Ishikawa (cell line): ENCODE data around the gene PDE1C.

Experiments
- CEBPB ChIP-seq: IDR thresholded peaks from 2 replicates; pipeline ENCODE4 v1.6.1; 2012
- CREB1 ChIP-seq: IDR thresholded peaks from 2 replicates; pipeline ENCODE4 v1.6.1; 2012; ENCODE audit warnings: low read depth
- EGR1 ChIP-seq: IDR thresholded peaks from 2 replicates; pipeline ENCODE4 v1.6.1; 2012
- EP300 ChIP-seq: IDR thresholded peaks from 2 replicates; pipeline ENCODE4 v1.6.1; 2012; ENCODE audit warnings: borderline replicate concordance
- NFIC ChIP-seq: IDR thresholded peaks from 2 replicates; pipeline ENCODE4 v1.6.1; 2012
- RAD21 ChIP-seq: IDR thresholded peaks from 2 replicates; pipeline ENCODE4 v1.6.1; 2012; ENCODE audit warnings: low read depth
- TAF1 ChIP-seq: IDR thresholded peaks from 2 replicates; pipeline ENCODE4 v1.6.1; 2012; ENCODE audit warnings: low read depth, mild to moderate bottlenecking
- TCF12 ChIP-seq: IDR thresholded peaks from 2 replicates; pipeline ENCODE4 v1.6.1; 2012; ENCODE audit warnings: low read depth
- TEAD4 ChIP-seq: IDR thresholded peaks from 2 replicates; pipeline ENCODE4 v1.6.1; 2012
- YY1 ChIP-seq: IDR thresholded peaks from 2 replicates; pipeline ENCODE4 v1.6.1; 2012; ENCODE audit warnings: low read depth
- ZBTB7A ChIP-seq: IDR thresholded peaks from 2 replicates; pipeline ENCODE4 v1.6.1; 2012; ENCODE audit warnings: low read depth
- TF ChIP-seq, protein P1 (sequence below): IDR thresholded peaks from 2 replicates; pipeline ENCODE4 v1.6.1; 2012
- TF ChIP-seq, protein P2 (sequence below): IDR thresholded peaks from 2 replicates; pipeline ENCODE4 v1.6.1; 2012; ENCODE audit warnings: low read depth, mild to moderate bottlenecking
- TF ChIP-seq, protein P3 (sequence below): IDR thresholded peaks from 2 replicates; pipeline ENCODE4 v1.6.1; 2012

DNA sequence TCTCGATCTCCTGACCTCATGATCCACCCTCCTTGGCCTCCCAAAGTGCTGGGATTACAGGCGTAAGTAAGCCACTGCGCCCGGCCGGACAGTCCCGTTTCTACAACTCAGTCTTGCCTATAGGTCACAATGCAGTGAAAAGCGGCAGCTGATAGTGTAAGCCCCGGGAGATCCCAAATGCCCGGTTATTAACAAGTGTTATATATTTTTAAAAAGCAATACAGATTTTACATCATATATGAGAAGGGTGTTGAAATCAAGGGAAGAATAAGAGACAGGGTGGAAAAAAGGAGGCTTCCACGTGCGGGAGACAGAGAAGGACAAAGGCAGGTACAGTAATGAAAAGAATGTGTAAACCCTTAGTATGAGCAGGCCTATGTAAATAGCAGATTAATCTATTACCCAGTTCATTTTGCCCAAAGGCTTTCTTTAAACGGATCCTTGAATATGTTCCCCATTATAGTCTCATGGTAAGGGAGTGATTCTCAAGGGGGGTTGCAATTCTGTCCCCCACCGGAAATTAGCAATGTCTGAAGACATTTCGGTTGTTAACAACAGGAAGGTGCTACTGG, 170.8 kb downstream of the PDE1C start:
- no peak for TF ChIP-seq EGR1
- TF ChIP-seq TCF12: no peak
- TF ChIP-seq, protein P1, sequence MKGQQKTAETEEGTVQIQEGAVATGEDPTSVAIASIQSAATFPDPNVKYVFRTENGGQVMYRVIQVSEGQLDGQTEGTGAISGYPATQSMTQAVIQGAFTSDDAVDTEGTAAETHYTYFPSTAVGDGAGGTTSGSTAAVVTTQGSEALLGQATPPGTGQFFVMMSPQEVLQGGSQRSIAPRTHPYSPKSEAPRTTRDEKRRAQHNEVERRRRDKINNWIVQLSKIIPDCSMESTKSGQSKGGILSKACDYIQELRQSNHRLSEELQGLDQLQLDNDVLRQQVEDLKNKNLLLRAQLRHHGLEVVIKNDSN: no peak
- TF ChIP-seq CEBPB: no peak
- no peak for TF ChIP-seq TEAD4
- no peak for TF ChIP-seq NFIC
- TF ChIP-seq ZBTB7A: no peak
- TF ChIP-seq TAF1: no peak
- TF ChIP-seq EP300: no peak
- TF ChIP-seq, protein P2, sequence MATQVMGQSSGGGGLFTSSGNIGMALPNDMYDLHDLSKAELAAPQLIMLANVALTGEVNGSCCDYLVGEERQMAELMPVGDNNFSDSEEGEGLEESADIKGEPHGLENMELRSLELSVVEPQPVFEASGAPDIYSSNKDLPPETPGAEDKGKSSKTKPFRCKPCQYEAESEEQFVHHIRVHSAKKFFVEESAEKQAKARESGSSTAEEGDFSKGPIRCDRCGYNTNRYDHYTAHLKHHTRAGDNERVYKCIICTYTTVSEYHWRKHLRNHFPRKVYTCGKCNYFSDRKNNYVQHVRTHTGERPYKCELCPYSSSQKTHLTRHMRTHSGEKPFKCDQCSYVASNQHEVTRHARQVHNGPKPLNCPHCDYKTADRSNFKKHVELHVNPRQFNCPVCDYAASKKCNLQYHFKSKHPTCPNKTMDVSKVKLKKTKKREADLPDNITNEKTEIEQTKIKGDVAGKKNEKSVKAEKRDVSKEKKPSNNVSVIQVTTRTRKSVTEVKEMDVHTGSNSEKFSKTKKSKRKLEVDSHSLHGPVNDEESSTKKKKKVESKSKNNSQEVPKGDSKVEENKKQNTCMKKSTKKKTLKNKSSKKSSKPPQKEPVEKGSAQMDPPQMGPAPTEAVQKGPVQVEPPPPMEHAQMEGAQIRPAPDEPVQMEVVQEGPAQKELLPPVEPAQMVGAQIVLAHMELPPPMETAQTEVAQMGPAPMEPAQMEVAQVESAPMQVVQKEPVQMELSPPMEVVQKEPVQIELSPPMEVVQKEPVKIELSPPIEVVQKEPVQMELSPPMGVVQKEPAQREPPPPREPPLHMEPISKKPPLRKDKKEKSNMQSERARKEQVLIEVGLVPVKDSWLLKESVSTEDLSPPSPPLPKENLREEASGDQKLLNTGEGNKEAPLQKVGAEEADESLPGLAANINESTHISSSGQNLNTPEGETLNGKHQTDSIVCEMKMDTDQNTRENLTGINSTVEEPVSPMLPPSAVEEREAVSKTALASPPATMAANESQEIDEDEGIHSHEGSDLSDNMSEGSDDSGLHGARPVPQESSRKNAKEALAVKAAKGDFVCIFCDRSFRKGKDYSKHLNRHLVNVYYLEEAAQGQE: no peak
- TF ChIP-seq, protein P3, sequence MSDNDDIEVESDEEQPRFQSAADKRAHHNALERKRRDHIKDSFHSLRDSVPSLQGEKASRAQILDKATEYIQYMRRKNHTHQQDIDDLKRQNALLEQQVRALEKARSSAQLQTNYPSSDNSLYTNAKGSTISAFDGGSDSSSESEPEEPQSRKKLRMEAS: no peak
- TF ChIP-seq RAD21: no peak
- no peak for TF ChIP-seq YY1
- no peak for TF ChIP-seq CREB1
